Superior temporal gyrus (tissue), 1 donor: Measurements from ENCODE around the gene PPIG.
"Not testable (repeated sequence)": the region's sequence is repeated elsewhere in the genome, so short reads cannot be mapped to it uniquely, and the experiment has no call there.

ENCODE experiments used
- DNase-seq: peaks from one replicate; pipeline ENCODE4 v3.0.0-alpha.2; 2016; ENCODE audit errors: extremely low spot score

Gene PPIG

DNA sequence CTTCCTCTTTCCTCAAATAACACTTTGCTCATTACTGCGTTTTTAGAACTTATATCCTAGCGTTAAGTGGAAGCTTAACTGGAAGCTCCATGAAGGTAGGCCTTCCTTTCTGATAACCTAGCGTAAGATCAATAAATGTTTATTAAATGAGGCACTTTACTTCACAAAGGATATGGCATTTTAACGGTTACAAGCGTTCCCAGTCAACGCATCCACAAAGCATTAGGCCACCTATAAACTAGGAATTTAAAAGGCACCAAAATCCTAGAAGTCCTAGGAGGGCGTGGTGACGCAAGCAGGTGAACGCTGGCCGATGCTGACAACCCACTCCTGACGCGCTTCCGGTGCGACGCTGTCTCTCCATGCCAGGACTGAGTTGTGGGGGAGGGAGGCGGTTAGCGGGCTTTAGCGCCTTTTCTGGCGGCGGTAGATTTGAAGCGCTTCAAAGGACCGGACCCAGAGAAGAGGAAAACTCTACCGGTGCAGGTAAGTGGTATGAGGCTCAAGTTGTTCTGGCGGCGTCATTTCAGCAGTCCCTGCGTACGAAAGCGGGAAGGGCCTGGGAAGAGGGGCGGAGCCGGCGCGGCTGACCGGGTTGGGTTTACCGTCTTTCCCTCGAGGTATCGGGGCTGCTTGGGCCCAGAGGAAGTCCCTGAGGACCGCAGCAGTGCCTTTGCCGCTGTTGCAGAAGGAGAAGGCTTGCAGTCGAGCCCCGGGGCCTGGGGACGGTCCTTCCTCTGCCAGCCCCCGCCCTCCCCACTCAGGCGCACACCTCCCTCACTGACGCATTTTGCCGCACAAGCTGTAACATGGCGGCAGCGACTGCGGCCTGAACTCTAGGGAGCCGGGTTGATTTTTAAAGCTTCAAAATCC lies at the start of gene PPIG:
Gene PPIG, plus strand, starts transcription at position 347 of the 873 bp plus-strand sequence. CDS start 19,691 bp downstream, outside the sequence.
- peak; percentile 97 for DNase-seq

- DNase-seq: not testable (repeated sequence)
Observed at GRCh38 chr2:169539460-169539859, 44.7 kb upstream of the PPIG start.

DNA sequence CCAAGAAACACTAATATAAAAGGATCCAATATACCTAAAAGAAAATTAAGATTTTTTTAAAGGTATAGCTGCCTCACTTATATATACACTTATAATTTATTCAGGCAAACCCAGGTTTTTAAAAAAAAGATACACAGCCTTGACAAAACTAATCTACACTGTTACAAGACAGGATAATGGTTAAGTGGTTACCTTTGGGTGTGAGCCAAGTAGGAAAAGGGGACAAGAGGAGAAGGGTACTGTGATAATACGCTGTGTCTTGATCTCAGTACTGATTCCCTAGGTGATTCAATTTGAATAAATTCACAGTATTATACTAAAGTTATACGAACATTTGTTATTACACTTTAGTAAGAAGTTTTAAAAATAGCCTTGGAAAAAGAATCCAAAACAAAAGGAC lies 44.0 kb upstream of the PPIG start:
- no peak for DNase-seq

DNA sequence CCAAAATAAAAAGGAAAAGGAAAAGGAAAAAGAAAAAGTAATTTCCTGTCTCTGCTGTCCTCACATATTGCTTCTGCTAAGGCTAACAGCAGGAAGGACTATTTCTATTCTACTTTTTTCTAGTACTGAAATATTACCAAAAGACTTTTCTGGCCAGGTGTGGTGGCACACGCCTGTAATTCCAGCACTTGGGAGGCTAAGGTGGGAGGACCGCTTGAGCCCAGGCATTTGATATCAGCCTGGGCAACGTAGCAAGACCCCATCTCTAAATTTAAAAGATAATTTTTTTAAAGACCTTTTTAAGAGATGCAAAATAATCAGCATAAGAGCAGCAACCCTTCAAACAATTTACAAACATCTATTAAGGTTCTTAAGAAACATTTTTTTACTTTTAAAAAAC lies 41.7 kb upstream of the PPIG start:
- DNase-seq: no peak

- DNase-seq: no peak
Observed at GRCh38 chr2:169546756-169547155, 37.4 kb upstream of the PPIG start.

- no peak for DNase-seq
Observed at GRCh38 chr2:169561364-169561763, 22.8 kb upstream of the PPIG start.

- not testable (repeated sequence) for DNase-seq
Observed at GRCh38 chr2:169562084-169562483, 22.1 kb upstream of the PPIG start.

DNA sequence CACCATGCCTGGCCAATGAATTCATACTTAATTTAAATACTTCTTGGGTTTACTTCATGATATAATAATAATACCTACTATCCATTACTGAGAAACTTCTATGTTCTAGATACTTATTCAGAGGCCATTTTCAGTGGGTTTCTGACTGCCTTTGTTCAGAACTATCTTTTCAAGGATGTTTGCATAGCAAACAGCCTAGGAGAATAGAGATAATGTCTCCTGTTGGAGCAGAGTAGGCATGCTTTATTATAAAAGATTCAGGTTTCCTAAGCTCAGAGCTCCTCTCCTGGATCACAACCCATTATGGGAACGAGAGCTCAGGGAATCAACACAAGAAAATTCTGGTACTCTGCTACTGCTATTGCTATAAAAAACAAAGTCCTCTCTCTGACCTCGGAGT lies 21.6 kb upstream of the PPIG start:
- no peak for DNase-seq

GRCh38 chr2:169565686-169566085 lies 18.5 kb upstream of the PPIG start:
- DNase-seq: no peak

- no peak for DNase-seq
Observed at GRCh38 chr2:169569948-169570347, 14.2 kb upstream of the PPIG start.

GRCh38 chr2:169570752-169571151 lies 13.4 kb upstream of the PPIG start:
- not testable (repeated sequence) for DNase-seq

DNA sequence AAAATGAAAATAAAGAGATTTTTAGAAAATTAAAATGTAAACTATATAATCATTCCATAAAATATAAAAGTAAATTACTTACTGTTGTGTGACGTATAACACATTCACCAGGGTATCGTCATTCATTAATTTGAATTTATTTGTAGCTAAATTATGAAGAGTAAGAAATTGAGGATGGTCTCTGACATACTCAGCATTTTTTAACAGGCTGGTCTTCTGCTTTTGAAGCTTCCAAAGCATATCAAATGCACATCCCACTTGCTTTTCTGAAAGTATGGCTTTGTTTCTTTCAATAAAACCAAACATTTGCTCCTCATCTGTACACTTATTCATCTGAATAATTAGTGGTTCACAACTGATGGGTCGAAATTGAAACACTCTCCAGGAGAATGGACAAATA lies 12.6 kb upstream of the PPIG start:
- no peak for DNase-seq

GRCh38 chr2:169572189-169572588 lies 12.0 kb upstream of the PPIG start:
- no peak for DNase-seq

- DNase-seq: no peak
Observed at GRCh38 chr2:169572821-169573159, 11.4 kb upstream of the PPIG start.

DNA sequence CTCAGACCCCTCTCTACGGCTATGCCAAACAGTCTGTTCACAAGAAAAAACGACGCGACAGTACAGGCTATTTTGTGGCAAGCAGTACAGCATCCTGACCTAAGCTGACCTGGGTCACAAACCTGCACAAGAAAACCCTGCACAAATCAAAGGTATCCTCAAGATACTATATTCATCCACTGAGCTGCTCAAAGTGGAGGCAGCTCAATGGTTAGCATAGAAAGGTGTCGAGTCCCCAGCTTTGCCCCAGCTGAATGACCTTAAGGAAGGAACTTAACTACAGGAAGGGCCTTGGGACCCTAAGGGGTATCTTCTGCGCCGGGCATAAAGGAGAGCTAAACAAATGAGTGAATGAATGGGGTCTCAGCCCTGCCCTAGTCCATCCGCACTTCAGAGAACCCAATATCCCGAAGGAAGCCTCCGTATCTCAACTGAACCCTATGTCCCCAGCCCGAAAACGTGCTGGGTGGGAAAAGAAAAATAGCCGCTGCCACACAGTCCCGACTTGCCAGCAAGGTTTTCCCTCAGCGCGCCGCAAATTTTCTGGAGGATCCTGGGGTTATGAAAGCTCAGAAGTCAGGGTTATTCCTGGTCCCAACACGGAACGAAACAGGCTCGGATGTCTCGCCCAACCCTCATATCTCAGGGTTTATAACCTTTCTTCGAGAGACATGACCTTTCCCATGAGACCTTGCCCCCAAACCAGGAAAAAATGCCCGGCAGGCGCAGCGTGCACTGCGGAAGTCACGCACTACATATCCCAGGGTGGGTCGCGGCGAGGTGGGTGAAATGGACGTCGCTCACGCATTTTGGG lies 10.8 kb upstream of the PPIG start, which contains the start of gene FASTKD1:
Gene FASTKD1, minus strand, starts transcription at position 706 of the 814 bp plus-strand sequence. CDS start 1,836 bp downstream, outside the sequence.
- DNase-seq: peak; percentile 96

DNA sequence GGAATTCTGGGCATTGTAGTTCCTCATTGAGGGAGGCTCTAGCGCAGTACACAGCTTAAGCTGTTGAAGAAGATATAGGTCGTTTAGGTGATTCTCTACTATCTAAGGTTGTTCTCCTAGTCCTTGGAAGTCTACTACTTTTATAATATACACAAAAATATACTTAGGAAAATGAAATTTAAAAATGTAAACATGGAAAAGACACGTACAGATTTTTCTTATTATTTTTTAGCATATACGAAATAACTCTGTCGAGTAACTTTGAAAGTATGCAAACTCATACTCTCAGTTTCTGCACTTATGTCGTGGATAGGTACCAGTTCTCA lies 10.2 kb upstream of the PPIG start:
- DNase-seq: no peak

- DNase-seq: not testable (repeated sequence)
Observed at GRCh38 chr2:169574539-169574938, 9.6 kb upstream of the PPIG start.

- not testable (repeated sequence) for DNase-seq
Observed at GRCh38 chr2:169575264-169575663, 8.9 kb upstream of the PPIG start.

GRCh38 chr2:169579044-169579443 lies 5.1 kb upstream of the PPIG start:
- no peak for DNase-seq

DNA sequence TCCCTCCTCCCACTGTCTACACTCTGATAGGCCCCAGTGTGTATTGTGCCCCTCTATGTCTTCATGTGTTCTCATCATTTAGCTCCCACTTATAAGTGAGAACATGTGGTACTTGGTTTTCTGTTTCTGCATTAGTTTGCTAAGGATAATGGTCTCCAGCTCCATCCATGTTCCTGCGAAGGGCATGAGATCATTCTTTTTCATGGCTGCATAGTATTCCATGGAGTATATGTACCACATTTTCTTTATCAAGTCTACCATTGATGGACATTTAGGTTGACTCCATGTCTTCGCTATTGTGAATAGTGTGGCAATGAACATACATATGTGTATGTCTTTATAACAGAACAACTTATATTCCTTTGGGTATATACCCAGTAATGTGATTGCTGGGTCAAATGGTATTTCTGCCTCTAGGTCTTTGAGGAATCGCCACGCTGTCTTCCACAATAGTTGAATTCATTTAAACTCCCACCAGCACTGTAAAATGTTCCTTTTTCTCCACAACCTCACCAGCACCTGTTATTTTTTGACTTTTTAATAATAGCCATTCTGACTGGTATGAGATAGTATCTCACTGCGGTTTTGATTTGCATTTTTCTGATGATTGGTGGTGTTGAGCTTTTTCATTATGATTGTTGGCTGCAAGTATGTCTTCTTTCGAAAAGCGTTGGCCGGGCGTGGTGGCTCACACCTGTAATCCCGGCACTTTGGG lies 1.4 kb upstream of the PPIG start:
- DNase-seq: not testable (repeated sequence)

DNA sequence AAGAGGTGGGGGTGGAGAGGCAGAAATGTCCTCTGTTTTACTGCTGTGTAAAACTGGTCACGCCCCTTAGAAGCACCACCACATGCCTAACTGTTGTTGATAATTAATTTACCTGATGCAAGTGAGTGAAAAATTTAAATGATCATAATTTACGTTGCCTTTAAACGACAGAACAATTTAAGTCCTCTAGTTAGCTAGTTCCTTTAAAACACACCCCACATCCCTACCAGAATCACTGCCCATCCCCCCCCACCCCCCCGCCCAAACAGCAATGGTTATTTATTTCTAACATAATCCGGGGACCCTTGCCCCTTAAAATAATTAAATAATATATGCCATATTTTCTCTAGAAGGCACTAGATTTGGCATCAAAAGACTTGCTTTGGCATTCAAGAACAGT lies 633 bp upstream of the PPIG start:
- DNase-seq: no peak

- DNase-seq: no peak
Observed at GRCh38 chr2:169585673-169586072, 1.5 kb downstream of the PPIG start.
